HepG2 (cell line): ENCODE measurements around the gene GADD45GIP1. TPM values are rescaled to one million over a fixed set of nuclear protein-coding genes. Genes with fewer than 3 reads are reported as not detected.

ENCODE experiments used
- ATF1 ChIP-seq: IDR thresholded peaks from 2 replicates; pipeline ENCODE4 v1.6.1; 2016; ENCODE audit warnings: mild to moderate bottlenecking, control low read depth
- CC2D1A ChIP-seq: sonication (generic); formaldehyde crosslinking; IDR thresholded peaks from 2 replicates; pipeline ENCODE4 v1.8.1; 2023; ENCODE audit warnings: mild to moderate bottlenecking, missing genetic modification reagents
- ISX ChIP-seq: sonication (generic); formaldehyde crosslinking; conservative IDR thresholded peaks from 2 replicates; pipeline ENCODE4 v1.5.0; 2020; ENCODE audit warnings: missing genetic modification reagents
- KLF15 ChIP-seq: sonication (generic); formaldehyde crosslinking; IDR thresholded peaks from 2 replicates; pipeline ENCODE4 v1.8.1; 2023; ENCODE audit warnings: borderline replicate concordance, mild to moderate bottlenecking, inconsistent platforms, missing genetic modification reagents, mixed read lengths
- MTA3 ChIP-seq: sonication (generic); formaldehyde crosslinking; IDR thresholded peaks from 2 replicates; pipeline ENCODE4 v1.4.0; 2020; ENCODE audit warnings: missing genetic modification reagents
- NFE2L1 ChIP-seq: sonication (generic); formaldehyde crosslinking; IDR thresholded peaks from 2 replicates; pipeline ENCODE4 v1.4.0; 2020; ENCODE audit warnings: missing genetic modification reagents, mild to moderate bottlenecking, borderline replicate concordance
- RBFOX2 ChIP-seq: fragments of 200-400 bp; formaldehyde crosslinking; IDR thresholded peaks from 2 replicates; pipeline ENCODE4 v1.6.1; 2017; ENCODE audit warnings: low read depth, mild to moderate bottlenecking, low read length
- SIN3B ChIP-seq: fragments of 150-350 bp; IDR thresholded peaks from 2 replicates; pipeline ENCODE4 v1.6.1; 2014; ENCODE audit warnings: low read length
- THYN1 ChIP-seq: sonication (generic); formaldehyde crosslinking; IDR thresholded peaks from 2 replicates; pipeline ENCODE4 v1.8.1; 2023; ENCODE audit warnings: low read depth, mild to moderate bottlenecking, moderate library complexity, missing genetic modification reagents, borderline replicate concordance
- TMF1 ChIP-seq: sonication (generic); formaldehyde crosslinking; IDR thresholded peaks from 2 replicates; pipeline ENCODE4 v1.8.1; 2022; ENCODE audit warnings: low read depth, missing genetic modification reagents
- ZNF180 ChIP-seq: sonication (generic); formaldehyde crosslinking; IDR thresholded peaks from 2 replicates; pipeline ENCODE4 v1.4.0; 2020; ENCODE audit warnings: low read depth, missing genetic modification reagents, borderline replicate concordance
- ZNF234 ChIP-seq: sonication (generic); formaldehyde crosslinking; conservative IDR thresholded peaks from 2 replicates; pipeline ENCODE4 v1.5.1; 2020; ENCODE audit warnings: mild to moderate bottlenecking, missing genetic modification reagents
- ZNF549 ChIP-seq: sonication (generic); formaldehyde crosslinking; IDR thresholded peaks from 2 replicates; pipeline ENCODE4 v1.5.0; 2020; ENCODE audit warnings: missing genetic modification reagents
- ZNF570 ChIP-seq: sonication (generic); formaldehyde crosslinking; IDR thresholded peaks from 2 replicates; pipeline ENCODE4 v1.4.0; 2020; ENCODE audit warnings: mild to moderate bottlenecking, missing genetic modification reagents, borderline replicate concordance
- polyA plus RNA-seq, 8 experiments: library from polyadenylated mRNA; depleted of rRNA in 3 of 8; stranded (reverse) in 7 of 8; unstranded in 1 of 8; fragments of >200 nt; fragmentation: Illumina TruSeq in 4 of 8; extraction: Trizol in 4 of 8; gene quantifications; 2 replicates each; pipeline versions ENCODE4 v1.2.1 to v1.2.3, GENCODE V29; 2011 to 2016; ENCODE audit warnings: low read depth in 4 of 8, missing spikeins in 1 of 8, mixed read lengths in 1 of 8; ENCODE audit not compliant: insufficient read depth in 1 of 8
- total RNA-seq, 5 experiments: library from RNA; depleted of rRNA; stranded (reverse); fragments of >200 nt; fragmentation: Illumina TruSeq; extraction: Trizol; gene quantifications; 2 replicates each; pipeline ENCODE4 v1.2.3, GENCODE V29; 2016; ENCODE audit warnings: low read depth in 1 of 5
- TF ChIP-seq, protein P1 (sequence below): sonication (generic); formaldehyde crosslinking; IDR thresholded peaks from 2 replicates; pipeline ENCODE4 v1.4.0; 2020; ENCODE audit warnings: missing genetic modification reagents
- TF ChIP-seq, protein P2 (sequence below): sonication (generic); formaldehyde crosslinking; IDR thresholded peaks from 2 replicates; pipeline ENCODE4 v1.4.0; 2020; ENCODE audit warnings: missing genetic modification reagents, mild to moderate bottlenecking, borderline replicate concordance
- TF ChIP-seq, protein P3 (sequence below): sonication (generic); formaldehyde crosslinking; IDR thresholded peaks from 2 replicates; pipeline ENCODE4 v1.4.0; 2020; ENCODE audit warnings: missing genetic modification reagents
- TF ChIP-seq, protein P4 (sequence below): sonication (generic); formaldehyde crosslinking; IDR thresholded peaks from 2 replicates; pipeline ENCODE4 v1.5.1; 2020; ENCODE audit warnings: missing genetic modification reagents, mild to moderate bottlenecking, borderline replicate concordance

The GADD45GIP1 gene
- total and polyA plus RNA-seq, 2 of the 13 experiments (the other 11 are each of a cell fraction or from before 2014, with no cell fraction given): 24.6 to 30.7 TPM

DNA sequence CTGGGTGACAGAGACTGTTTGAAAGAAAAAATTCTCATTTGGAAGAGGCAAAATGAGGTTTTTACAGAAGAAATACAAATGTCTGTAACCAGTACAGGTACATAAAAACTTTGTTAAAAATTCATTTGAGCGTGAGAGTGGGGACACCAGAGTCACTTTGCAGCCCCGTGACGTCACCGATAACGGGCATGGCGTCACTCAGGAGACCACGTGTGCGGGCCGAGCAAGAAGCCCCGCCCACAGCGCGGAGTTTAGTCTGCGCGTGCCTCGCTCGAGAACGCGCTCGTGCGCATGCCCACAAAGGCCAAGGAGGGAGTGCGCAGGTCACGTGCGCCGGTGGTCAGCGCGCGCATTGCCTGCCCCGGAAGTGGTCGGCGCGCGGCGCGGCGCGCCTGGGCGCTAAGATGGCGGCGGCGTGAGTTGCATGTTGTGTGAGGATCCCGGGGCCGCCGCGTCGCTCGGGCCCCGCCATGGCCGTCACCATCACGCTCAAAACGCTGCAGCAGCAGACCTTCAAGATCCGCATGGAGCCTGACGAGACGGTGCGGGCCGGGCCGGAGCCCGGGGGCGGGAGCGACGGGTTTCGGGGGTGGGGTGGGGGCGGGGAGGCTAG, 11.4 kb downstream of the GADD45GIP1 start, which contains the start of gene RAD23A (continued):
- TF ChIP-seq, protein P1, sequence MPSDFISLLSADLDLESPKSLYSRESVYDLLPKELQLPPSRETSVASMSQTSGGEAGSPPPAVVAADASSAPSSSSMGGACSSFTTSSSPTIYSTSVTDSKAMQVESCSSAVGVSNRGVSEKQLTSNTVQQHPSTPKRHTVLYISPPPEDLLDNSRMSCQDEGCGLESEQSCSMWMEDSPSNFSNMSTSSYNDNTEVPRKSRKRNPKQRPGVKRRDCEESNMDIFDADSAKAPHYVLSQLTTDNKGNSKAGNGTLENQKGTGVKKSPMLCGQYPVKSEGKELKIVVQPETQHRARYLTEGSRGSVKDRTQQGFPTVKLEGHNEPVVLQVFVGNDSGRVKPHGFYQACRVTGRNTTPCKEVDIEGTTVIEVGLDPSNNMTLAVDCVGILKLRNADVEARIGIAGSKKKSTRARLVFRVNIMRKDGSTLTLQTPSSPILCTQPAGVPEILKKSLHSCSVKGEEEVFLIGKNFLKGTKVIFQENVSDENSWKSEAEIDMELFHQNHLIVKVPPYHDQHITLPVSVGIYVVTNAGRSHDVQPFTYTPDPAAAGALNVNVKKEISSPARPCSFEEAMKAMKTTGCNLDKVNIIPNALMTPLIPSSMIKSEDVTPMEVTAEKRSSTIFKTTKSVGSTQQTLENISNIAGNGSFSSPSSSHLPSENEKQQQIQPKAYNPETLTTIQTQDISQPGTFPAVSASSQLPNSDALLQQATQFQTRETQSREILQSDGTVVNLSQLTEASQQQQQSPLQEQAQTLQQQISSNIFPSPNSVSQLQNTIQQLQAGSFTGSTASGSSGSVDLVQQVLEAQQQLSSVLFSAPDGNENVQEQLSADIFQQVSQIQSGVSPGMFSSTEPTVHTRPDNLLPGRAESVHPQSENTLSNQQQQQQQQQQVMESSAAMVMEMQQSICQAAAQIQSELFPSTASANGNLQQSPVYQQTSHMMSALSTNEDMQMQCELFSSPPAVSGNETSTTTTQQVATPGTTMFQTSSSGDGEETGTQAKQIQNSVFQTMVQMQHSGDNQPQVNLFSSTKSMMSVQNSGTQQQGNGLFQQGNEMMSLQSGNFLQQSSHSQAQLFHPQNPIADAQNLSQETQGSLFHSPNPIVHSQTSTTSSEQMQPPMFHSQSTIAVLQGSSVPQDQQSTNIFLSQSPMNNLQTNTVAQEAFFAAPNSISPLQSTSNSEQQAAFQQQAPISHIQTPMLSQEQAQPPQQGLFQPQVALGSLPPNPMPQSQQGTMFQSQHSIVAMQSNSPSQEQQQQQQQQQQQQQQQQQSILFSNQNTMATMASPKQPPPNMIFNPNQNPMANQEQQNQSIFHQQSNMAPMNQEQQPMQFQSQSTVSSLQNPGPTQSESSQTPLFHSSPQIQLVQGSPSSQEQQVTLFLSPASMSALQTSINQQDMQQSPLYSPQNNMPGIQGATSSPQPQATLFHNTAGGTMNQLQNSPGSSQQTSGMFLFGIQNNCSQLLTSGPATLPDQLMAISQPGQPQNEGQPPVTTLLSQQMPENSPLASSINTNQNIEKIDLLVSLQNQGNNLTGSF (CRISPR knock-in tag): peak; percentile 85; the same call in 1 of the 2 replicates
- TF ChIP-seq ATF1 (CRISPR knock-in tag) (peak; percentile 95), NFE2L1 (CRISPR knock-in tag) (peak; percentile 75; the same call in 1 of the 2 replicates), ISX (no peak), KLF15 (CRISPR knock-in tag) (no peak), MTA3 (no peak), SIN3B (0 out of 2 replicates have a peak, but pooled peaks have one; percentile 23), ZNF549 (no peak), RBFOX2 (peak; percentile 99), ZNF234 (CRISPR knock-in tag) (no peak), TMF1 (no peak), ZNF180 (0 out of 2 replicates have a peak, but pooled peaks have one; percentile 43), ZNF570 (CRISPR knock-in tag) (no peak), CC2D1A (CRISPR knock-in tag) (no peak), THYN1 (CRISPR knock-in tag) (no peak)
- TF ChIP-seq, protein P2, sequence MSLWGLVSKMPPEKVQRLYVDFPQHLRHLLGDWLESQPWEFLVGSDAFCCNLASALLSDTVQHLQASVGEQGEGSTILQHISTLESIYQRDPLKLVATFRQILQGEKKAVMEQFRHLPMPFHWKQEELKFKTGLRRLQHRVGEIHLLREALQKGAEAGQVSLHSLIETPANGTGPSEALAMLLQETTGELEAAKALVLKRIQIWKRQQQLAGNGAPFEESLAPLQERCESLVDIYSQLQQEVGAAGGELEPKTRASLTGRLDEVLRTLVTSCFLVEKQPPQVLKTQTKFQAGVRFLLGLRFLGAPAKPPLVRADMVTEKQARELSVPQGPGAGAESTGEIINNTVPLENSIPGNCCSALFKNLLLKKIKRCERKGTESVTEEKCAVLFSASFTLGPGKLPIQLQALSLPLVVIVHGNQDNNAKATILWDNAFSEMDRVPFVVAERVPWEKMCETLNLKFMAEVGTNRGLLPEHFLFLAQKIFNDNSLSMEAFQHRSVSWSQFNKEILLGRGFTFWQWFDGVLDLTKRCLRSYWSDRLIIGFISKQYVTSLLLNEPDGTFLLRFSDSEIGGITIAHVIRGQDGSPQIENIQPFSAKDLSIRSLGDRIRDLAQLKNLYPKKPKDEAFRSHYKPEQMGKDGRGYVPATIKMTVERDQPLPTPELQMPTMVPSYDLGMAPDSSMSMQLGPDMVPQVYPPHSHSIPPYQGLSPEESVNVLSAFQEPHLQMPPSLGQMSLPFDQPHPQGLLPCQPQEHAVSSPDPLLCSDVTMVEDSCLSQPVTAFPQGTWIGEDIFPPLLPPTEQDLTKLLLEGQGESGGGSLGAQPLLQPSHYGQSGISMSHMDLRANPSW: no peak
- TF ChIP-seq, protein P3, sequence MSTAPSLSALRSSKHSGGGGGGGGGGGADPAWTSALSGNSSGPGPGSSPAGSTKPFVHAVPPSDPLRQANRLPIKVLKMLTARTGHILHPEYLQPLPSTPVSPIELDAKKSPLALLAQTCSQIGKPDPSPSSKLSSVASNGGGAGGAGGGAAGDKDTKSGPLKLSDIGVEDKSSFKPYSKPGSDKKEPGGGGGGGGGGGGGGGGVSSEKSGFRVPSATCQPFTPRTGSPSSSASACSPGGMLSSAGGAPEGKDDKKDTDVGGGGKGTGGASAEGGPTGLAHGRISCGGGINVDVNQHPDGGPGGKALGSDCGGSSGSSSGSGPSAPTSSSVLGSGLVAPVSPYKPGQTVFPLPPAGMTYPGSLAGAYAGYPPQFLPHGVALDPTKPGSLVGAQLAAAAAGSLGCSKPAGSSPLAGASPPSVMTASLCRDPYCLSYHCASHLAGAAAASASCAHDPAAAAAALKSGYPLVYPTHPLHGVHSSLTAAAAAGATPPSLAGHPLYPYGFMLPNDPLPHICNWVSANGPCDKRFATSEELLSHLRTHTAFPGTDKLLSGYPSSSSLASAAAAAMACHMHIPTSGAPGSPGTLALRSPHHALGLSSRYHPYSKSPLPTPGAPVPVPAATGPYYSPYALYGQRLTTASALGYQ (CRISPR knock-in tag): peak; percentile 75; the same call in 1 of the 2 replicates
- TF ChIP-seq, protein P4, sequence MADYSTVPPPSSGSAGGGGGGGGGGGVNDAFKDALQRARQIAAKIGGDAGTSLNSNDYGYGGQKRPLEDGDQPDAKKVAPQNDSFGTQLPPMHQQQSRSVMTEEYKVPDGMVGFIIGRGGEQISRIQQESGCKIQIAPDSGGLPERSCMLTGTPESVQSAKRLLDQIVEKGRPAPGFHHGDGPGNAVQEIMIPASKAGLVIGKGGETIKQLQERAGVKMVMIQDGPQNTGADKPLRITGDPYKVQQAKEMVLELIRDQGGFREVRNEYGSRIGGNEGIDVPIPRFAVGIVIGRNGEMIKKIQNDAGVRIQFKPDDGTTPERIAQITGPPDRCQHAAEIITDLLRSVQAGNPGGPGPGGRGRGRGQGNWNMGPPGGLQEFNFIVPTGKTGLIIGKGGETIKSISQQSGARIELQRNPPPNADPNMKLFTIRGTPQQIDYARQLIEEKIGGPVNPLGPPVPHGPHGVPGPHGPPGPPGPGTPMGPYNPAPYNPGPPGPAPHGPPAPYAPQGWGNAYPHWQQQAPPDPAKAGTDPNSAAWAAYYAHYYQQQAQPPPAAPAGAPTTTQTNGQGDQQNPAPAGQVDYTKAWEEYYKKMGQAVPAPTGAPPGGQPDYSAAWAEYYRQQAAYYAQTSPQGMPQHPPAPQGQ: no peak
